ENCODE data around the gene INHBC.

INHBC gene

GRCh38 chr12:57471661-57472060 lies 37.1 kb downstream of the INHBC start:
- H3K4me3 ChIP-seq (ENCODE audit: low read depth, low read length): no peak overlapping the region
- no peak for TF ChIP-seq CTCF (IDR thresholded peaks at IDR 0.05; ENCODE audit: low read depth, low read length)

DNA sequence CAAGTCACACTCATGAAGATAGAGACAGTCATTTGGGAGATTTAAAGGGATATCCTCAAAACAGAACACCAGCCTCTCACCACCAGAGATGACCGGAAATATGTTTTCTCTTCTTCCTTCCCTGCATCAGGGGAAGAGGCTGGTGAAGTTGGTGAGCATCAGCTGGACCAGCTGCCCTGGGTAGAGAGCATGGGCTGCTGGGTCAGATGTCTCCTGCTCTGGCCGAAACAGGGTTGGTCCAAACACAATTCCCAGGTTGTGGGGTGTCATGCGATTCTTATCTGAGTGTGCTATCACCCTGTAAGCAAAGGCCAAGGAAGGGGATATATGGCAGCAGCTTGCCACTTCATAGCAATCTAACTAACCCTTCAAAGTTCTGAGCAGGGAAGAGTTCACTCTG lies 37.8 kb downstream of the INHBC start:
- no peak for TF ChIP-seq CTCF (IDR thresholded peaks at IDR 0.05; ENCODE audit: low read depth, low read length)
- no peak overlapping the region for H3K4me3 ChIP-seq (ENCODE audit: low read depth, low read length)

GRCh38 chr12:57473392-57473791 lies 38.8 kb downstream of the INHBC start:
- TF ChIP-seq CTCF (IDR thresholded peaks at IDR 0.05; ENCODE audit: low read depth, low read length): no peak

DNA sequence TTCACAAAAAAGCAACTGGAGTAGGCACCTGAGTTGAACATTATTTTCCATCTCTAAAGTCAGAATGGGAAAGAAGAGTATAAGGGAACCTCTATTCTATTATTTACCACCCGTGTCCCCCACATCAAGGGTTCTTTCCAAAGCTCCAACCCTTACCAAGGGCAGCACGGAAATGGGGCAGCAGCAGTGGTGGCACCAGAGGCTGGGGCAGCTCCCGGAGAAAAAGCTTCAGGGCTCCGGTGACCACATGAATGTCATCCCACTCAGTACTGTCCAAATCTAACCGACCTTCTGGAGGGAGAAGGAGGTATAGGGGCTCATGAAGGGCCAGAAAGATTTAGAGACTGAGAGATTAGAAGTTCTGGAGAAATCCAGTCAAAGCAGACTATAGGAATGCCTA lies 39.3 kb downstream of the INHBC start:
- H3K4me3 ChIP-seq (ENCODE audit: low read depth, low read length): no peak overlapping the region
- TF ChIP-seq CTCF (IDR thresholded peaks at IDR 0.05; ENCODE audit: low read depth, low read length): no peak

More at GRCh38 chr12:57473392-57473791, 38.8 kb downstream of the INHBC start:
- no peak overlapping the region for H3K4me3 ChIP-seq (ENCODE audit: low read depth, low read length)

DNA sequence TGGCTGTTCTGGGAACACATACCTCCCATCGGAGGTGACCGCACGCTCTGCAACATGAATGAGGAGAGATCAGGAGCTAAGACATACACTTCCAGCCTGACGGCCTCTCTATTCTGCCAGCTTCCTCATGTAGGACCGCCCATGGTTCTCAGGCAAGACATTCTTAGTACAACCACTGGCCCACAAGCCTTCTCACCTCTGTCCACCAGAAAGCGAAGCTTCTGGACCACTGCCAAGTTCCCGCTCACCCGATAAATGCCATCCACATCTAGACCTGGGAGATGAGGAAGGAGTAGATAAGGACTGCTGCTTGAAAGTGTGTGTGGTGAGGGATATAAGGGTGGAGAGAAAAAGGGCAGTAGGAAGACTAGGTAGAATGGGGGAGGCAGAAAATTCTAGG lies 39.8 kb downstream of the INHBC start:
- no peak for TF ChIP-seq CTCF (IDR thresholded peaks at IDR 0.05; ENCODE audit: low read depth, low read length)
- H3K4me3 ChIP-seq (ENCODE audit: low read depth, low read length): no peak overlapping the region

- no peak overlapping the region for H3K4me3 ChIP-seq (ENCODE audit: low read depth, low read length)
- TF ChIP-seq CTCF (IDR thresholded peaks at IDR 0.05; ENCODE audit: low read depth, low read length): no peak
Observed at GRCh38 chr12:57474862-57475261, 40.3 kb downstream of the INHBC start.

GRCh38 chr12:57475271-57476161 lies 40.9 kb downstream of the INHBC start:
- TF ChIP-seq CTCF (IDR thresholded peaks at IDR 0.05; ENCODE audit: low read depth, low read length): no peak
- peak overlapping the region; percentile 17; the same call in 1 of the 2 replicates for H3K4me3 ChIP-seq (ENCODE audit: low read depth, low read length)
